ENCODE data around the gene DIP2B.
A peak's percentile ranks its signal among the peaks of the same experiment; 100 is the strongest.

The DIP2B gene

DNA sequence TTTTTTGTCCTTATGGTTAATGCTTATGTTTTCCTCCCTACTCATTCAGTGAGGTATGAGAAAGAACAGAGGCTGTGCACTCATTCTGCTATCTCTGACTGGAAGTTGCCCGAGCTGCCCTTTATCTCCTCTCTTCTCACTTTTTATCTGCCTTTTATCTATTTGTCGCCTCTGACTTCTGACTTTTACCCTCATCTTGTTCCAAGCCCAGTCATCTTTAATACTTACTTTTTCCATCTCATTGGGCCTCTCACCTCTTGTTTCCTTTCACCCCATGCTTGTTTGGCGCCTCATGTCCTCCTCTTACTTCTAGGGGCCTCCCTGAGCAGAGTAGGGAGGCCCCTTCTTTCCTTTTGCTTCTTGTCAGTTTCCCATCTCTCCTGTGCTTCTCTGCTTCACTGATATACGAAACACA, 50.7 kb downstream of the DIP2B start:
- no peak for DNase-seq

DNA sequence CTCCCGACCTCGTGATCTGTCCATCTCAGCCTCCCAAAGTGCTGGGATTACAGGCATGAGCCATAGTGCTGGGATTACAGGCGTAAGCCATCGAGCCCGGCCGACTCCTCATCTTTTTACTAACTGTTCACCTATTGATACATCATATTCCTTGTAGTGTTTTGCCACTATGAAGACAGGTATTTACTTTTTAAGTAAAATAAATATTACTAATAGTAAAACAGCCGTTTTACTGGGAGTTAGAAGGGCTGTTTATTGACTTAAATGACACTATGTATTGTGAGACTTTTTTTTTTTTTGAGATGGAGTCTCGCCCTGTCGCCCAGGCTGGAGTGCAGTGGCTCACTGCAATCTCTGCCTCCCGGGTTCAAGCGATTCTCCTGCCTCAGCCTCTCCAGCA, 51.5 kb downstream of the DIP2B start:
- no peak for DNase-seq

DNA sequence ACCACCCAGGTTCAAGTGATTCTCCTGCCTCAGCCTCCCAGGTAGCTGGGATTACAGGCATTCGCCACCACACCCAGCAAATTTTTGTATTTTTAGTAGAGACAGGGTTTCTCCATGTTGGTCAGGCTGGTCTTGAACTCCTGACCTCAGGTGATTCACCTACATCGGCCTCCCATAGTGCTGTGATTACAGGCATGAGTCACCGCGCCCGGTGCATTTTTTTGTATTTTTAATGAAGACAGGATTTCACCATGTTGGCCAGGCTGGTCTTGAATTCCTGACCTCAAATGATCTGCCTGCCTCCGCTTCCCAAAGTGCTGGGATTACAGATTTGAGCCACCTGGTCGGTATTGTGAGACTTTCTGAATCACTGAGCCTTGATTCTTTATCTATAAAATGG, 52.0 kb downstream of the DIP2B start:
- peak; percentile 25 for DNase-seq

DNA sequence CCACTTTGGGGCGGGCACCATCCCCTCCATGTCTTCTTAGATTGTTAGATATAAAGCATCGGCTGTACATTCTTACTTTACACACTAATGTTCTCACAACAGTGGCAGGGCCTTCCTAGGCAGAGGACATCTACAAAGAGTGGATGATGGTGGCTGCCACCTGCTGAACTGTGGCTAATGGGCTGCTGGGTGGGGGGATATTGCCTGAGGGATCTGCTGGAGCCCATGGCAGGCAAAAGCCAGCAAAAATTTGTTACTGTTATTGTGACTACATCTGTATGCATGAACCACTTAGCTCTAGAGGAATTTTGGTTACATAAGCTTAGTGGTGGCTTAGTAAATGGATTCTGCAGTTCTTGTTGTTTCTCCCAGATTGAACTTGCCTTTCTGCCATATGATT, 52.6 kb downstream of the DIP2B start:
- DNase-seq = no peak

DNA sequence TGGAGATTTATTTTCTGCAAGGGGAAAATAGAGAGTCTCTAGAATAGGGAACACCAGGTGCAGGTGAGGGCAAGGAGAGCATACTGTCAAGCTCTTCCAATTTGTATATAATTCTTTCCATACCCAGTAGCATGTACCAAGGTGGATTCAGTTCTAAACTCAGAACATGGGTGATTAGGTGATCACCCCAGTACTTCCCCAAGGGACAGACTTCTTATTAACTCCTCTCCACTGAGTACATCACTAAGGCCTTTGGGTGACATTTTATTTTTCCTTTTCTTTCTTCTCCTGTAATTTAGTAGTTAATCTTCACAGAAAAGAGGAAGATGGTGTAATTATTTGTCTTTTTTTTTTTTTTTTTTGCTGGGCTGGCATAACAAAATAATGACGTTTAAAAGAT, 54.2 kb downstream of the DIP2B start:
- no peak for DNase-seq

DNA sequence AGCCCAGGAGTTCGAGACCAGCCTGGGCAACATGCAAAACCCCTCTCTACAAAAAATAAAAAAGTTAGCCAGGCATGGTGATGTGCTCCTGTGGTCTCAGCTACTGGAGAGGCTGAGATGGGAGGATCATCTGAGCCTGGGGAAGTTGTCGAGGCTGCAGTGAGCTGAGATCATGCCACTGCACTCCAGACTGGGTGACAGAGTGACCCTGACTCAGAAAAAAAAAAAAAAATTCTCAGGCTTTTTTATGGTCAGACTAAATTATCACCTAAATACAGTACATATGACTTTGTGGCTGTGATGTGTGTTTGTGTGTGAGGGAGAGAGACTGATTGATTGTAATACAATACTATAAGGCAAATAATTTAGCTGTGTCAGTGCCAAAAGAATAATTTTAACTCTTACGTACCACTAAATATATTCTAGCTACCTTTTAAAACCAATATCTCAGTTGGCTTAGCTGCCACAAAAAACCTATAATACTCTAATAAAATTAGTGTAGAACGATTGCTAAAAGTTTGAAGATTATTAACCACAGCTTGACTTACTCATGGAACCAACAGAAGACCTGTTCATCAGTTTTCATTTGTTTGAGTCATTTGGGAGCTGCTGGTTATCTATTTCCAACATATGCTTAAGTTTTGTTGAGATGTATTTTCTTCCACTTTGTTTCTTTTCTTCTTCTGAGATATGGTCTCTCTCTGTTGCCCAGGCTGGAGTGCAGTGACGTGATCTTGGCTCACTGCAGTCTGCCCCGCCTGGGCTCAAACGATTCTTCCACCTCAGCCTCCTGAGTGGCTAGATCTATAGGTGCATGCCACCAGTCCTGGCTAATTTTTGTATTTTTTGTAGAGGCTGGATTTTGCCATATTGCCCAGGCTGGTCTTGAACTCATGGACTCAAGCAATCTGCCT, 58.0 kb downstream of the DIP2B start:
- no peak for DNase-seq

DNA sequence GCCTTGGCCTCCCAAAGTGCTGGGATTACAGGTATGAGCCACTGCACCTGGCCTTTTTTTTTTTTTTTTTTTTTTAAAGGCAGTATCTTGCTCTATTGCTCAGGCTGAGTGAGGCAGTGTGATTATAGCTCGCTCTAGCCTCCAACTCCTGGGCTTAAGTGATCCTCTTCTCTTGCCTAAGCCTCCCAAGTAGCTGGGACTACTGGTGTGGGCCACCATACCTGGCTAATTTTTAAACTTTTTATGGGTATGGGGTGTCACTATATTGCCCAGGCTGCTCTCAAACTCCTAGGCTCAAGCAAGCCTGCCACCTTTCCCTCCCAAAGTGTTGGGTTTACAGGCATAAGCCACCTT, 58.6 kb downstream of the DIP2B start:
- DNase-seq = no peak

DNA sequence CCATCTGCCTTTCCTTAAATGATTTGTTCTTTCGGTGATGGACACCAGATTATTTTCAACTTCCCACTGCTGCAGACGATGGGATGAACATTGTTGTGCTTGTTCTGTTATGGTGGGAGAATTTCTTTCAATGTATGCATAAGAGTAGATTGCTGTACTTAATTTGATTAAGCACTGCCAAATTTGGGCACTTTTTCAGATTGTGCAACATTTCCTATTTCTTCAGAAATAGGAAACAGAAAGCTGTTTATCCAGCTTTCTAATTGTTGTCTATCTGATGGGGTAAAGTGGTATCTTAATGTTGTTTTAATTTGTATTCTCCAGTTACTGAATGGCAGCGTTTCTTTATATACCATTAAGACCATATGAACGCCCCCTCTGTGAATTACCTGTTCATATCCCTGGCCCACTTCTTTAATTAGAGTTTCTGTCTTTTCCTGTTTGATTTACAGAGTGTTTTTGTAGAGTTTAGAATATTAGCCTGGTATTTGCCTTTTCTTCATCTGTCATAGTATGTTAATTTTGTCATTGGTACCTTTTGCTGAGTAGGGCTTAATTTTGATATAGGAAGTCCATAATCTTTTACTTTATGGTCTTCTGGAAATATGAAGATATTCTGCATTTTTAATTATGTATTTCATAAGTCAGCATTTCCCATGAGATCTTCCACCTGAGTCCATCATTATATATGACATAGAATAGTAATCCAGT, 59.6 kb downstream of the DIP2B start:
- no peak for DNase-seq

DNA sequence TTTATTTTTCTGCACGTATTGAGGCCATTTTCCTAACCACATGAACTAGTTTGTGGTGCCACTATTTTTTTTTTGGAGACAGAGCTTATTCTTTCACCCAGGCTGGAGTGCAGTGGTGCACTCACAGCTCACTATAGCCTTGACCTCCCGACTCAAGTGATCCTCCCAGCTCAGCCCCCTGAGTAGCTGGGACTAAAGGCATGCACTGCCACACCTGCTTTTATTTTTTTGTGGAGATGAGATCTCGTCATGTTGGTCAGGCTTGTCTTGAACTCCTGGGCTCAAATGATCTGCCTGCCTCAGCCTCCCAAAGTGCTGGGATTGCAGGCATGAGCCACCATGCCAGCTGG, 60.1 kb downstream of the DIP2B start:
- no peak for DNase-seq

DNA sequence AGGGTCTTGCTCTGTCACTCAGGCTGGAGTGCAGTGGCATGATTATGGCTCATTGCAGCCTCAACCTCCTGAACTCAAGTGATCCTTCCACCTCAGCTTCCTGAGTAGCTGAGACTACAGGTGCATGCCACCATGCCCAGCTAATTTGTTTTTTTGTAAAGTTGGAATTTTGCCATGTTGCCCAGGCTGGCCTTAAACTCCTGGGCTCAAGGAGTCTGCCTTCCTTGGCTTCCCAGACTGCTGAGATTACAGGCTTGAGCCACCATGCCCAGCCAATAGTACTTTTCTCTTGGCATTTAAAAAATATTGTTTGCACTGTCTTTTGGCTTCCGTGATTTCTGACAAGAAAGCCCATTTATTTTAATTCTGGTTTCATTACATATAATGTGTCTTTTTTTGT, 61.3 kb downstream of the DIP2B start:
- no peak for DNase-seq

DNA sequence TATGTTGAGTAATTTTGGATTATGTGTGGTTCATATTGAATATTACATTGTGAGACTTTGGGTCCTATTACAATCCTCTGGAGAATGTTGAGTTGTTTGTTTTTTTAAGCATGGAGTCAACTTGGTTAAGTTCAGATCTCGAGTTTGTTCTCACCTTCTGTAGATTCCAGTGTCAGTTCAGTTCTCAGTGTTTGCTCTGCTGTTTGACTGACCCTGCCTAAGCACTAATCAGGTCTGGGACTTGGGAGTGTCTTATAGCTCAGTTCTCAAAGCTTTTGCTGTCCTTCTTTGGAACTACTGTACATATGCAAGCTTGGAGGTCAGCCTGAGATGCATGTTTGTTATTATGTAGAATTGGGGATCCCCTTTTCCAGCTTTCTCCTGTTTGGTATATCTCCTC, 63.1 kb downstream of the DIP2B start:
- DNase-seq = no peak

DNA sequence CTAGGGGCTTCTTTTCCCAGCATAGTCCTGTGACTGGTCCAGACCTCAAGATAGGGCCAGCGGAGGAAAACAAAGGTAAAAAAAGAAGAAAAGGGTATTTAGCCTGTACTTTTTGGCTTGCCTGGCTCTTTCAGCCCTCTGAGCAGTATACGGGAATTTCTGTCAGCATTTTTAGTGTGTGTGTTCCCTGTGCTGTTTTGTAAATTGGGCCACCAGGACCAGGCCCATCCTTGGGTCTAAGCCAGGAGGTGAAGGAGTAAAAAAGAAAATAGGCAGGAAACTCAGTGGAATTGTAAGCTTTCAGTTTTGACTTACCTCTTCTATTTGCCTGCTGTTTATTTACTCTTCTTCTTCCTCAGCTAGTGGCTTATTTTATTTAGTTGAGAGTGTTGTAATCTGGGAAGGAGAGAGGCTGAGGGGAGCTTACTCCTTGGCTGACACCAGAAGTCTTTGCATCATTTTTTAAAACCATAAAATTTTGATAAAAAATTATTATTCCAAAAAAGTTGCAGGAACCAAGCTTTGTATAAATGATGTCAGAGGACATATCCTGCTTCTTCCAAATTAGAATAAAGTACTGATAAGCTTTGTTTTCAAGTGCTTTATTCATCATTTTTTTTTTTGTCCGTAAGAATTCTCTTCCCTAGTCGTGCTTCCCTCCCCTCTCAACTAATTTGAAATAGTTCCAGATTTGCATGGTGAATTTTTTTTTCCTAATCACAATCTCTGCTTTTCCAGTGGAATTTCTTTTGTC, 63.7 kb downstream of the DIP2B start:
- DNase-seq = no peak

DNA sequence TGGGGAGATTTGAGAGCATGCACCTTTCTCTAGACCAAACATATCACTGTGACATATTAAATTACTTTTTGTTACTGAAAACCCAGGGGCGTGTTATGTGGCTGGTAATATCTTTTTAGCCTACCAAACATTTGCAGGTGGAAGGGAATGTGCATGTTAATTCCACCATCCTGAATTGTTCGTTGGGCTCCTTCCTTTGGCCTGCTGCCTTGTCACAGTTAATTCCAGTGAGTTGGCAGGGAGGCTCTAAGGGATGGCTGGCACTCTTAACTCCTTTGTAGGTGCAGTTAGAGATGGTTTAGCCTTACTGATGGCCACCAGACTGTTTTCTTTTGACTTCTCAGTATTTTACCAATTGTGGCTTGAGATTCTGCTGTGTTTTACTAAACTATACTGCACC, 64.5 kb downstream of the DIP2B start:
- DNase-seq = no peak

DNA sequence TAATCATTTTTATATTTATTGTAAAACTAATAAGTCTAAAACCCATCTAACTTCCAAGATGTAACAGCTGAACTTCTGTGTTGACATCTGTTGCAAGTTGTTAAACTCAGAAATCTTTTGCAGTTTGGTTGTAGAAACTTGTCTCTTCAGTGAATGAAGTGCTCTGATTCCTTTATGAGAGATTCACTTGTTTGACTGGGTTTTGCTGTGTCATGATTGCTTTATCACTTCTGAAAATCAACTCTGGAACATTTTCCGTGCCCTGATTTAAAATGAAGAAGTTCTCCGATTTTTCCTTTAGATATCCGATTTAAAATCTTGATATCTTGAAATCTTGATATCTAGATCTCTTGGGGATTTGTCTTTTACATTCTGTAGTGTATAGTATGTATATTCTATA, 65.1 kb downstream of the DIP2B start:
- no peak for DNase-seq

DNA sequence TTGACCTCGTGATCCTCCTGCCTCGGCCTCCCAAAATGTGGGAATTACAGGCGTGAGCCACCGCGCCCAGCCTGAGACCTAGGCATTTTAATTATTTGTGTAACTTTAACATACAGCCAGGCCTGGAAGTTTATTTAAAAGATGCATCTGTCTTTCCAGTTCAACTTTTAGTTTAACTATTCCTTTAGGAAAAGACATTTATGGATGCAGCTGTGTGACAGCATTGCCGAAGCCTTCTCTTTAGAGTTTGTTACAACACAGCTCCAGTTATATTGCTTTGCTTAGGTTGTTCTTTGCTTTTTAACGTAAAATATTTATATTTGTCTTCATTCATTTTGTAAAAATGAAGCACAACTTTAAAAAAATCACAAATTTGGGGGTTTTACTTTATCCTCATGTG, 67.0 kb downstream of the DIP2B start:
- DNase-seq = no peak

DNA sequence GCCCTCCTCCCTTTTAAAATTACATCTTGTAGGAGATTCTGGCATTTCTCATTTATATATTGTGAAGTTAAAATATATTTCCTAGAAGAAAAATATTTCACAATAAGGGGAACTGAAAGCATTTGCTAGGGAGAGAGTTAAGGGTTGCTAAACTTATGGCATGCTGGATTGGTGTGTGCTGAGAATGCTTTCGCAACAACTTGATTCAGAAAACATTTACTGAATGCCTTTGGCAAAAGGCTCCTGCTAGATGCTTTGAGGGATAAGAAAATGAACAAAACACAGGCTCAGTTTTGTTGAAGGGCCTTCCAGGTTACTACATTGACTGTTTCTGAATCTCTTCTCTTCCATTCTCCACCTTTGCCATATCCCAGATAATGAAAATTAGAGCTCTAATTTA, 67.5 kb downstream of the DIP2B start:
- no peak for DNase-seq

DNA sequence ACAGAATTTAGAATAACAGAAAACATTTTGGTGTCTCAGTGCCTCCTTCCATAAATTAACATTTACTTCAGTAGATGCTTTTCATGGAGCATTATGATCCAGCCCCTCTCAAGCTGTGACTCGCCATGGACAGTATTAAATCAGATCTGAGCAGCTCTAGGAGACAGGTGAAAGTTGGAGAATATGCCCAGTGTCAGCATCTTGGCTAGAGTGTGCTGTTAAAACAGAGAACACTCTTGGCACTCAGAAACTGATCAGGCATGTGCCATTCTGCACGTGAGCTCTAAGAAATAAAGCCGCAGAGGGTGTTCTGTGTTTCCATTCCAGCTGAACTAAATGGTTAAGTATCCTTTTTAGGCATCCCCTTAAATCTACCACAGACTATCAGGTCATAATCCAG, 68.0 kb downstream of the DIP2B start:
- no peak for DNase-seq

DNA sequence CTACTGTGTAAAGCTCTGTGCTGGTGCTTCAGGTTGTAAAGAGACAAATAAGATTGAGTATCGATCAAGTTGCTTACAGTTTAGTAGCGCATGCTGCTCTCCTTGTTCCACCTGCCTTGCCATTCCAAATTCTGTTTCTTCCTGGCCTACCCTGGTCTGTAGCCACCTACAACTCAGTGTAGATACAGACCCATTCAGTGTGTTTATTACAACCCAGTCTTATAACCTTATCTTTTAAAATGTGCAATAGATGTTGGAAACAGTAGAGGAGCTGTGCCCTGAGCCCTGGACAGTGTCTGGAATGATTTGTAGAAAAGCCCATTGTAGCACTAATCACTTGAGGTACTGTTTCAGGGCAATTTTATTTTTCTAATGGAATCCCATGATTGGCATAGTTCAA, 68.5 kb downstream of the DIP2B start:
- DNase-seq = no peak

DNA sequence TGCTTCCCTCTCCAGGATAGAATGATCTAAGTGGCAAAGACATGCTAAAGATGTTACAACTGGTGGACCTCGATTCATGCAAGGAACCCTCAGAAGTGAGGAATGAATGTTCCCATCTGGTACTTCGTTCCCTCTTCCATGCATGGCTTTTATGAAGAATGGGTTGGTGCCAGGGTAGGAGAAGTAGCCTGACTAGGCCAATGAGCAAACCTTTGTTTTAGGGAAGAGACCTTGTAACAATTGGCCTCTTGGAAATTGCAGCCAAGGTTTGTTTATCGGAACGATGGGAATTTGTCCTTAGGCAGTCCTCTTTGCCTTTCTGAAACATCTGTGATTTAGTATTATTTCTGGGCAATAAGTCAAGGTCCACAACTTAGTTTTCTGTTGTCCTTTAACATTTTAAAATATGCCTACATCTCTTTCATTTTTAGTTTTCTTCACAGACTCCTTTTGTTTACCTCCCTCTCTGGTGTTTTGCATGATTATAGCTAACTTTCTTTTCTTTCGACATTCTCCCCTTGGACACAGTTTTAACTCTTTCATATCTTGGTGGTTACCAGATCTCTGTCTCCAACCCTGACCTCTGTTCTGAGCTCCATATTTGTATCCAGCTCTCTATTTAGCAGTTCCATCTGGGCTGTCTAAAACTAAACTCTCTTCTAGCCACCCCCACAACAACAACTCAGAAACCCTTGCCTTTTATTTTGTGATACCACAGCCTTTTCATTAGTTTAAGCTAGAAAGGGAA, 70.0 kb downstream of the DIP2B start:
- DNase-seq = no peak

DNA sequence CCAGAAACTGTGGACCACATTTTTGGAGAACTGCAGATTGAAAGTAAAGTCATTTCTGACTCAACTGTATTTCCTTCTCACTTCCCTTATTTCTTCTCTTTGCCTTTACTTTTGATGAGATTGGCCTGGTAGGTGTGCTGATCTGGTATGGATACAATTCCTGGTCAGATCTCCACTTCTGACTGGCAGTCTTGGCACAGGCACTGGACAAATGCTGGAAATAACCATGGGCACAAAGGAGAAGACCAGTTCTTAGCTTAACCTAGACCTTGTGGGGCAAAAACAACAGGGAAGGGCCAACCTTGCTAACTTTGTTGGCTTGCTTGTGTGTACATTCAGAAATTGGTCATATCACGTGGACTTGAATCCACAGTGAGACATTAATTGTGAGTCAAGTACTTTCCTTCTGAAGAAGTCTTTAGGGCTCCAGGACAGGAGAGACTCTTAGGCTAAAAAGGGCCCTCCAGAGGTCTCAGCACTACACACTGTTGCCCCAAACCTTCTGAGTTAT, 75.0 kb downstream of the DIP2B start:
- DNase-seq = no peak

DNA sequence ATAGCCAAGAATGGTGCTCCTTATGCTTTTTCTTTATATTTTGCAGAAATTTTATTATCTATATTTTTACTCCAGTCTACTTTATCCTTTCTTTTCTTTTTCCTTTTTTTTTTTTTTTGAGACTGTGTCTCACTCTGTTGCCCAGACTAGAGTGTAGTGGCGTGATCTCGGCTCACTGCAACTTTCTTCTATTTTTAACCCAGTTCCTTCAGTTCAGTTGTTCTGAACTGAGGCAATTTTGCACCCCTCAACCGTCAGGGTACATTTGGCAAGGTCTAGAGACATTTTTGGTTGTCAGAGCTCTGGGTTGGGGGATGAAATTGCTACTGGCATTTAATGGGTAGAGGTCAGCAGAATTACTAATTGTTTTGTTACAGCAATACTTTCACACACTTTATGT, 75.7 kb downstream of the DIP2B start:
- DNase-seq = no peak

DNA sequence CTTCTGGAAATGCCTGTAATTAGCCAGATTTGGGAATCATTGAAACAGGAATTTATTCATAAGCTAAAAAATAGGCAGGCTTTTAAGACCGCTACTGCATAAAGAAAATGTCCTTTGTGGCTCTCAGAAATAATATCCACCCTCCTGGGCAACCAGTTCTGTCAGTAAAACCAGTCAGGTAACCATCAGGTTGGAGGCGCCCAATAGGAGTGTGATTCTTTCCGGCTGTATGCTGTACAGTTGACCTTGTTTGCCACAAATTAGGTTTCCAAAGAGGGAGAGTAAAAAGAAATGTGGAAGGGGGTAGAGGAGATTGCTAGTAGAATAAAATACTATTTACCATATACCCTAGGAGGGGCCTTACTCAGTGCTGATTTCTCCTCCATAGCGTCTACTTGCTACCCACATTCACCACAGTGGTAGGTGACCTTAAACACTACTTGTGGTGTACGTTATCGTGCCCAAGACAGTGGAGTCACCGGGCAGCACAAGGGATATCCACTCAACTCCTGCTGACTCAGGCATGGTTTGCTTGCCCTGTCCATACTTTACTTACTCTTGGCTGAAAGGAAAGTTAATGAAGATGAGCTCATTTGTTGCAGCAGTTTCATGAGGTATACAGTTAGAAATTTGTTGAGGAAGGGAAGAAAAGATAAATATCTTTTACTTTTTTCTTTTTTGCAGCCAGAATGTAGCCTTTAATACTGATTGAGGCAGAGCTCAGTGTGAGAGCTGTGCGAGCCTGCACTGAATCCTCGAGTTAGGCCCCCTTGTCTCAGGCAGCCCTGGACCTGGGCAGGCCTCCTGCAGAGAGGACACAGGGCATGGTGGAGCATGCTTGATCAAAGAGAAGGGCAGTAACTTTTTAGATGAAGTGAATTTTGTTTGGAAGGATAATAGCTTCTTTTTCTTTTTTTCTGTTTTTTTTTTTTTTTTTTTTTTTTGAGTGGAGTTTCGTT, 76.7 kb downstream of the DIP2B start:
- DNase-seq = no peak

Measured in CD4-positive, alpha-beta T cell treated with Interleukin-17A for 4 hours (primary cell).